EH (cell line): ENCODE results near the gene OLR1.
"Not testable (repeated sequence)": the region's sequence is repeated elsewhere in the genome, so short reads cannot be mapped to it uniquely, and the experiment has no call there.

Experiments used
- DNase-seq: peaks from one replicate; pipeline ENCODE4 v3.0.0-alpha.2; 2015; ENCODE audit warnings: low read depth

OLR1 gene

GRCh38 chr12:10171973-10172728, at the start of gene OLR1:
Gene OLR1, minus strand, starts transcription at chr12:10172132. Its CDS starts 55 bp downstream, at chr12:10172077.
- peak; percentile 70 for DNase-seq

DNA sequence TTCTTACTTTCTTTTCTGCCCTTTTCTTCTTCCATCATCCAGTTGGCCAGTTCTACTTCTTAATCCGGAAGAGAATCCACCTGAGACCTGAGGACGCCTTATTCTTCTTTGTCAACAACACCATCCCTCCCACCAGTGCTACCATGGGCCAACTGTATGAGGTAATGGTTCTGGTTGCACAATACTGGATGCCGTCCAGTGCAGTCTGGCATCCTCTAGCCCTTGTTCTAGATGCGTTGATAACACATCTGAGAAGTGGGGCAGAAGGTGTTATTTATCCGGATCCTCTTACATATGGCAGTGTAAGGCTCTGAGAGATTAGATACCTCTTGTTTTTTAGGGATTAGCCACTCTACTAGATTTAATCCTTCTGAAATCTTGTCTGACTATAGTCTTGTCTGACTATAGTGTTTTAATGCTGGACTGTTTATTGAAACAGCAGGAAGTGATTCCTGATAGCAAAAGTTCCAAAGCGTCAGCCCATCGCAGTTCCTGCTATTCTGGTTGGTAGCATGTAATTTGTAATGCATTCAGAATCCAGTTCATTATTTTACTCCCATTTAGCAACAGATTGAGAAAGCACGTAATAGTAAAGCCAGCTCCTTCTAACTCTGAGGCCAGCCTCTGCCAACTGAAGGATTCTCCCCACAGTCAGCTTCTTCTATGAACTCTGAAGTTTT, 48.6 kb upstream of the OLR1 start:
- DNase-seq, result peak; percentile 35

DNA sequence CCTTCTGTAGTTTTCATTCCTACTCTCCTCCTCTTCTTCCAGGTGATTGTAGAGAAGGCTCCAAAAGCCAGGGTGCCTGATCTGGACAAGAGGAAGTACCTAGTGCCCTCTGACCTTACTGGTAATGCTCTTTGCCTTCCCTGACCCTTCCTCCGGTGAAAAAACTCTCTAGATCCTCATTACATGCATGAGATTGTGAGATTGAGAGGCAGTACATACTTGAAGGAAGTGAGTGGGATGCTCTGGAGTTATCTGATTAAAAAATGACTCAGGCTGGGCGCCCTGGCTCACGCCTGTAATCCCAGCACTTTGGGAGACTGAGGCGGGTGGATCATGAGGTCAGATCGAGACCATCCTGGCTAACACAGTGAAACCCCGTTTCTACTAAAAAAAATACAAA, 46.1 kb upstream of the OLR1 start:
- DNase-seq, result no peak

- not testable (repeated sequence) for DNase-seq
These were observed 44.0 kb upstream of the OLR1 start for GRCh38 chr12:10215946-10216345.

DNA sequence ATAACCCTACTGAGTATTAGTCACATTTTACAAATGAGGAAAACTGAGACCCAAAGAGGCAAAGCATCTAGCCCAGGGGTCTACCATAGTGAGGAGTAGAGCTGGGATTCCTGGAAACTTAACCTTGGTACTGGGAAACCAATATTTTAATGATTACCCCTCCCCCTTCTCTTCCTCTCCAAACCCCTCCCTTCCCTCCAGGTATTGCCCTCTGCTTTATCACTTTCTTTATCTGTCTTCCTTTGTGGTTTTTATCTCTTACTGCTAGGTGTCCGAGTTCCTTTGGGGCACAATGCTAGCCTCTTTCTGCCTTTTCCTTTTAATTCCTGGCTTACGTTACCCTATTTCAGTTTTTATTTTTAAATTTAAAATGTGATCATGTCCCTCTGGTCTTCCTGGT, 43.5 kb upstream of the OLR1 start:
- no peak for DNase-seq

DNA sequence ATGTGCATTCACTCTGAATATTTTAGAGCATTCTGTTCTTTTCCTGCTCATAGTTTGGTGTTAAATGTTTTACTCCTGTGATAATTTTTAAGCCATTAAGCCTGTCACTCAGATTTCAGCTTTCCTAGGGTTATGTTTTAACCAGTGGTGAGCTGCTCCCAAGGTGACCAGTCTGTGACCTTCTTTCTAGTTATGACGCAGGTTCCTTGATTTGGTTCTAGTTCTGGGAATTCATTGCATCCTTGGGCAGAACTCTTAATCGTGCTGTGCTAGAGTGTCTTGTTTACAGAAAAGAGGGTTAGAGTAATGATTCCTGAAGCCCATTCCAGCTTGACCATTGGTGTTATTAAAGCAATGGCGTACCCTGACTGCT, 42.9 kb upstream of the OLR1 start:
- DNase-seq, result no peak

DNA sequence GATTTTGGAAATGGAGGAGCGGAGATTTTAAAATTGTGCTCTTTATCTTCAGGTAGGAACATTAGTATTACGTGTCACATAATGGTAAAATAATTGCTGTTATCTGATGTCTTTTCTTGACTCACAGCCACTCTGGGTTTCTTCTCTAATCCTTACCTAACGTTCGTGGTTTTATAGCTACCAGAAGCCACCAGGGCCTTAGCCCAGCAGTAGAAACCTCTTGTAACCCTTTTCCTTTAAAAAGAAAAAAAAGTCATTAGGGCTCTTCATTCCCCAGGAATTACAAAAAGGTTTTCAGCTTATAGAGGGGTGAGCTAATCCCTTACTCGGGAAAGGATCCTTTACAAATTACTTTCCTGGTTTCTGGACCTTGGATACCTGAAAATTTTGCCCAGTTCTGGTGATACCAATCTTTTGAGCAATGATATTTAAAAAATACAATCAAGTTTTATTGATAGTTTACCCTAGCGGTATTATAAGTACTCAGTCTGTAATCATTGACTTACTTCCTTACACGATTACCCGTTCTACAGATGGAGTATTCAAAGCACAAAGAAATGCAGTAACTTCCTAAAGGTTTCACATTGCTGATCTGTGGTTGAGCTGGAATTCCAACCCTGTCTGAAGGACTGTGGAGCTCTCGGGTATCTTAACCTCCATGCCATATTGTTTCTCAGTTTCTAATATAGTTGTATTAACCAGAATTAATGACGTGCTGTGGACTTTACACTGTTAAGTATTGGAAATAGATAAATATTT, 42.4 kb upstream of the OLR1 start:
- DNase-seq, result peak; percentile 81

DNA sequence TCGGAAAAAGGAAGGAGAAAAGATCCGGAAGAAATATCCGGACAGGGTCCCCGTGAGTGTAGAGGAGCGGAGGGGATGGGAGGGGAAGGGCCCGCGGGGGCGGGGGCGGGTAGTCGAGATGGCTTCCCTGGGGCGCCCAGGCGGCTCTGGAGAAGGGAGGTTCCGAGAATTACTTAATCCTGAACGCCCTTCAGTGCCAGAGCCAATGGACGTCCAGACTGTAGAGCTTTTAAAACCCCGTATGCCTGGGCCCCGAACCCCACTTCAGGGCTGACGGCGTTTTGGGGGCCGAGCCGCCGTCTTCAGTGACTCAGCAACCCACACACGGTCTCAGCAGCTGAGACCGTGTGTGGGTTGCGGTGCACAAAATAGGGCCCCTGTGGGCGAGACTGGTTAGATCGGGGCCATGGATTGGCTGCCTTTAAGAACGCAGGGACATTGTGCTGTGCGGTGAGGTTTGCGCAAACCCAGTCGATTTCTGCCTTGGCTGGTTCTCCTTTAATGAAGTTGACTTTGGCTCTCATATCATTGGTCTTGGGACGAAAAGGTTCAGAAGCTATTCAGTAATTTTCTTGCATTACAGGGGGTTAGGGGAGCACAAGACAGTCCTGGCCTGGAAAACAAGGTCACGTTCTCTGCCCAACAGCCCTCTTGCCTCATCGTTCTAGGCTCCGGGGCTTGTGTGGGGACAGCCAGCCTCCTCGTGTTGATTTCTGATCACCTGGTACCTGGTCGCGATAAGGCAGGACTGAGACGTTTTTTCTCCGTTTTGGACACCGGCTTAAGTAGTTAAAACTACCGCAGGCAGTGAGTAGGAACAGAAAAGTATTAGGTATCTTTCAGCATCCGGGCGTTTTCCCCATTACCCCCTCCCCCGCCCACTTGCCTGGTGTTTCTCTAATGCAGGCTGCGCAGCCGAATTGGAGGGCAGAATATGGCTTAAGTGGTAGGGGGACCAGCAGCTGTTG, 41.5 kb upstream of the OLR1 start:
- DNase-seq, result peak; percentile 83

GRCh38 chr12:10212739-10213131, 40.8 kb upstream of the OLR1 start, which contains the start of gene GABARAPL1:
Gene GABARAPL1, plus strand, starts transcription at chr12:10212877. Its CDS starts 253 bp downstream, at chr12:10213130.
- peak; percentile 86 for DNase-seq

DNA sequence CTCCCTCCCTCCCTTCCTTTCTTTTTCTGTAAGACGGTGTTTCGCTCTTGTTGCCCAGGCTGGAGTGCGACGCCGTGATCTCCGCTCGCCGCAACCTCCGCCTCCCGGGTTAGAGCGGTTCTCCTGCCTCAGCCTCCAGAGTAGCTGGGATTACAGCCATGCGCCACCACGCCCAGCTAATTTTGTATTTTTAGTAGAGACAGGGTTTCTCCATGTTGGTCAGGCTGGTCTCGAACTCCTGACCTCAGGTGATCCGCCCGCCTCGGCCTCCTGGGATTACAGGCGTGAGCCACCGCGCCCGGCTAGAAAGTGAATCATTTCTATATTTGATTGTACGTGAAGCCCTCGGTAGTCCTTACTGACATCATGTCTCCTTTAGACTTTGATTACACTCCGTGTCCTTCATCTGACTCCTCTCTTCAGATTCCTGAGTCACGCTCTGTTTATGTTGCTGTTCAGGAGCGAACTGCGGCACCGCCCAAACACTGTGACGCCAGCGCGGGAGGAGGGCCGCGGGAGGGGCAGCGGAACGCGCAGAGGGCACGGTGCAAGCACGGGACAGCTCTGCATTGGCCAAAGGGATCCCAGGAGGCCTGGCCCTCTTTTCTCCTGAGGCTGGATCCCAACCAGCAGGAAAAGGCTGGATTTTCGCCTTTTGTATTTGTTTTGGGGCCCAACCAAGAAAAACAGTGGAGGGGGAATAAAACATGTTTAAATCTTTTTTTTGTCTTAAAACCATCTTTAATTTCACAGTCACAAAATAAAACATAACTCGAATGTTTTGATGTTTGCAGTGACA, 40.2 kb upstream of the OLR1 start:
- DNase-seq, result peak; percentile 99

DNA sequence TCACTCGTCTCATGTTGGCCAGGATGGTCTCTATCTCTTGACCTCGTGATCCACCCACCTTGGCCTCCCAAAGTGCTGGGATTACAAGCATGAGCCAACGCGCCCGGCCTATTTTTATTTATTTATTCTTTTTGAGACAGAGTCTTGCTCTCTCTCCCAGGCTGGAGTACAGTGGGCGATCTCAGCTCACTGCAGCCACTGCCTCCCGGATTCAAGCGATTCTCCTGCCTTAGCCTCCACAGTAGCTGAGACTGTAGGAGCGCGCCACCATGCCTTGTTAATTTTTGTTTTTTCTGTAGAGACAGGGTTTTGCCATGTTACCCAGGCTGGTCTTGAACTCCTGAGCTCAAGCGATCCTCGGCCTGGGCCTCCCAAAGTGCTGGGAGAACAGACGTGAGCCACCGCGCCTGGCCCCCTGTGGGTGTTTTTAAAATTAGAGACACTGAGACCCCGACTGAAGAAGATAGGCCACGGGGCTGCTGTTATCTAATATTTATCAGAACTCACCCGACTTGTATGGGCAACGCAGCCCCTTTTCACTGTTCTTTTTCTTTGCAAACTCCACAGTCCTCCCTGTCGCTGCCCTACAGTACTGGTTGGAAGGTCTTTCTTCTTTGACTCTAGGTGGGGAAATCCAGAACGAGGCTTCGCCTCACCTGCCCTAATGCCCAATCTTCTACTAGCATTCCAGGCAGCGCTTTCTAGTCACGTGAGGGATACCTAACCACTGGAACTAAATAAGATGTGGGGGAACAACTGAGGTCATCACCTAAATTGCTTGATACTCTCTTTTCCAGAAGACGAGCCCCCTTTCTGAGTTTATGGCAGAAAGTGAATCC, 39.4 kb upstream of the OLR1 start:
- no peak for DNase-seq

- no peak for DNase-seq
These were observed 38.3 kb upstream of the OLR1 start for GRCh38 chr12:10210225-10210624.

- no peak for DNase-seq
These were observed 35.2 kb upstream of the OLR1 start for GRCh38 chr12:10207136-10207535.

DNA sequence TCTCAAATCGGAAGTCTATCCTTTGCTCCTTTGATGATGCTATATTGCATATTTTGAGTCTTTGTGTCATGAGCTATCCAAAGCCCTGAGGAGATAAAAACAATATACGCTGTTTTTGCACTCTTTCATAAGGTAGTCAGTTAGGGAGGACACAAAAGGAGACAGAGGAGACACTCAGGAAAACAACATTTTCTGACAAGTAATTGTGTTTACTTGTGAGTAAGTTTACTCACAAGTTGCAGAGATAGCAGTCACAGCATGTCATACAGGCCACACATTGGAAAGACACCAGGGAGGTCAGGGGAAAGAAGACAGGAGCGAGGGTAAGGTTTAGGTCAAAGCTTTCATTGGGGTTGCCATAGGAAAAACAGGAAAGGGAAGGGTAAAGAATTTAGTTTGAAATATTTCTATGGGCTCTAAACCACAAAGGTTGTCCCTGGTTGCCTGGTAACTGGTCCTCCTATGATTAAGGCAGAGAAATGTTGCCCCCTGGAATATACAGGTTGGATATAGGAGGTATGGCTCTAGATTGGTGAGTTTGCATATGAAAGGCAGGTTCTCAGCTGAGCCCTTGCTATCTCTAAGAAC, 33.4 kb upstream of the OLR1 start:
- DNase-seq, result peak; percentile 74

DNA sequence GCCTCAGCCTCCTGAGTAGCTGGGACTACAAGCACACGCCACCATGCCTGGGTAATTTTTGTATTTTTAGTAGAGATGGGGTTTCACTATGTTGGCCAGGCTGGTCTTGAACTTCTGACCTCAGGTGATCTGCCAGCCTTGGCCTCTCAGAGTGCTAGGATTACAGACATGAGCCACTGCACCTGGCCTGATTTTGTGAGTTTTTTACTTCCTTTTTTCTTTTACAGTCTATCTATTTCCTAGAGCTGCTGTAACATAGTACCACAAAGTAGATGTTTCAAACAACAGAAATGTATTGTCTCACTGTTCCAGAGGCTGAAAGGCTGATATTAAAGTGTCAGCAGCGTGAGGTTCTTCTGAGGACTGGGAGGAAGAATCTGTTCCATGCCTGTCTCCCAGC, 32.6 kb upstream of the OLR1 start:
- DNase-seq, result not testable (repeated sequence)

DNA sequence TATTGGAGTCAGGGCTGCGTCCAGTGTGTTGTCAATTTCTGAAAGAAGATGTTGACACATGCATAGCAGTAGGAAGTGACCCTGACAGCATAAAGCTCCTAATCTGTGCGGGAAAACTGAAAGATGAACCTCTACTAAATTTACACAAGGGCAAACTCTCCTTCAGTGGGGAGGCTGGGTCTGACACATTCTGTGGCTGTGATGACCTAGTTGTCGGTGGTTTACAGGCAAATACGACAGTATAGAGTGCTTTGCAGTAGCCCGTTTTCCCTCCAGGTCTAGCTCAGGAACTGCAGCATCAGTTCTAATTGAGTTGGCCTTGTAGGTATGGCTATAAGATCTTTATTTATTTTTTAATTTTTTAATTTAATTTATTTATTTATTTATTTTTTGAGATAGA, 25.9 kb upstream of the OLR1 start:
- no peak for DNase-seq

DNA sequence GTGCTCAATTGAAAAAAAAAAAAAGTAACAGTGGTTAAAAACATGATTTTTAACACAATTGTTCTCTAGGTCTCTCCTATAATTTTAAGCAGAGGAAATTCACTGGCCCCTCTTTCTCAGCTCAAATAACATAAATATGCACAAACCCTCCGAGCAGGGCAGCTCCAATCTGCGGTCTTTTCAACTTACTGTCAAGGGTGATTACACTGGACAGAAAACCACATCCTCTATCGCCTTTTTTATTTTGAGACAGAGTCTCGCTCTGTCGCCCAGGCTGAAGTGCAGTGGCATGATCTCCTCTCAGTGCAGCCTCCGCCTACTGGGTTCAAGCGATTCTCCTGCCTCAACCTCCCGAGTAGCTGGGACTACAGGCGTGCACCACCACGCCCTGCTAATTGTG, 24.3 kb upstream of the OLR1 start:
- no peak for DNase-seq

- peak; percentile 59 for DNase-seq
These were observed 22.3 kb upstream of the OLR1 start for GRCh38 chr12:10194160-10194670.

DNA sequence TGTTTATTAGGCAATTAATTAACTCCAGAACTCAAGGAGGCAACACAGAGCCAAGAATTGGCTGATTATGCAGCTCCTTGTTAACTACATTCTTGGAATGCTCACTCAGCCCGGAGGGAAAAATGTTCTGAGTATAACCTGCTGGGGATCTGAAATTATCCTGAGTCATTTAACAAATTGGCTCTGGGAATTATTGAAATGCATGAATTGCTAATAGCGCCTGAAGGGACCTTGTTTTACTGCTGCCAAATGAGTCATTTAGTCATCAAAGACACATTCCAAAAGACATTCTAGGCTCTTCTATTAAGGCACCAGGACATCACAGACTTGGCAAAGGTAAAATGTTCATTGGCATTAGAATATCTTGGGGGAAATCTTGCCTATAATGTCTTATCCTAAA, 19.9 kb upstream of the OLR1 start:
- DNase-seq, result peak; percentile 95
